Measurements from ENCODE around the gene PIP5K1B.

DNA sequence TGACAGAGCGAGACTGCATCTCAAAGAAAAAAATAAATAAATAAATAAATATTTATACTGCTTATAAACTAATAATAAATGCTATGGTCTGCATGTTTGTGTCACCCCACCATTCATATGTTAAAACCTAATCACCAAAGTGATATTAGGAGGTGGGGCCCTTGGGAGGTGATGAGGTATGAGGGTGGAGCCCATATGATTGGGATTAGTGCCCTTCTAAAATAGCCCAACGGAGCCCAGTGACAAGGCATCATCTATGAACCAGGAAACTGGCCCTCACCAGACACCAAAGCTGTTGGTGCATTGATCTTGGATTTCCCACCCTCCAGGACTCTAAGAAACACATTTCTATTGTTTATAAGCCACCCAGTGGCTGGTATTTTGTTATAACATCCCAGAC lies 335.6 kb downstream of the PIP5K1B start:
- TF ChIP-seq, protein P1, sequence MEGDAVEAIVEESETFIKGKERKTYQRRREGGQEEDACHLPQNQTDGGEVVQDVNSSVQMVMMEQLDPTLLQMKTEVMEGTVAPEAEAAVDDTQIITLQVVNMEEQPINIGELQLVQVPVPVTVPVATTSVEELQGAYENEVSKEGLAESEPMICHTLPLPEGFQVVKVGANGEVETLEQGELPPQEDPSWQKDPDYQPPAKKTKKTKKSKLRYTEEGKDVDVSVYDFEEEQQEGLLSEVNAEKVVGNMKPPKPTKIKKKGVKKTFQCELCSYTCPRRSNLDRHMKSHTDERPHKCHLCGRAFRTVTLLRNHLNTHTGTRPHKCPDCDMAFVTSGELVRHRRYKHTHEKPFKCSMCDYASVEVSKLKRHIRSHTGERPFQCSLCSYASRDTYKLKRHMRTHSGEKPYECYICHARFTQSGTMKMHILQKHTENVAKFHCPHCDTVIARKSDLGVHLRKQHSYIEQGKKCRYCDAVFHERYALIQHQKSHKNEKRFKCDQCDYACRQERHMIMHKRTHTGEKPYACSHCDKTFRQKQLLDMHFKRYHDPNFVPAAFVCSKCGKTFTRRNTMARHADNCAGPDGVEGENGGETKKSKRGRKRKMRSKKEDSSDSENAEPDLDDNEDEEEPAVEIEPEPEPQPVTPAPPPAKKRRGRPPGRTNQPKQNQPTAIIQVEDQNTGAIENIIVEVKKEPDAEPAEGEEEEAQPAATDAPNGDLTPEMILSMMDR (IDR thresholded peaks at IDR 0.05): no peak
- TF ChIP-seq POLR2A (IDR thresholded peaks at IDR 0.05): no peak
